Measurements from ENCODE around the gene CHRM2.
"Not testable (repeated sequence)": the region's sequence is repeated elsewhere in the genome, so short reads cannot be mapped to it uniquely, and the experiment has no call there.

CHRM2 gene

GRCh38 chr7:136868496-136869000 is at the start of gene CHRM2:
Gene CHRM2, plus strand, starts transcription at chr7:136868652. Its CDS starts 146,214 bp downstream, at chr7:137014866.
- no peak for DNase-seq

- DNase-seq = not testable (repeated sequence)
These were observed 37.1 kb upstream of the CHRM2 start for GRCh38 chr7:136831398-136831797.

- no peak for DNase-seq
These were observed 22.5 kb upstream of the CHRM2 start for GRCh38 chr7:136845899-136846465.

DNA sequence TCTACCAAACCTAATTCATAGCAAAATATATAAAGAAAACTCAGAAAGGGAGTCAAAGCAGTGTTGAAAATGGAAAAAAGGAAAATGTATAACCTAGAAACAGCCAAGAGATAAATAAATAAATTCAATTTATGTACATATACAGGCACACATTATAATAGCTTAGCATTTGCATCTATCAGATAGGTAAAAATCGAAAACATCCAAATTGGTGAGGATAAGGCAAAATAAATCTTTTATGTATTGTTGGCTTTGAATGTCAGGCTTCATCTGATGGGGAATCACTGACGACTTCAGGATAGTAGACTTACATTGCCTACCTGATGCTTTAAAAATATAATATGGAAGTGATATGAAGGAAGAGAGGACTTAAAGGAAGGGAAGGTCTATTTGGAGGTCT is 20.6 kb upstream of the CHRM2 start:
- no peak for DNase-seq

DNA sequence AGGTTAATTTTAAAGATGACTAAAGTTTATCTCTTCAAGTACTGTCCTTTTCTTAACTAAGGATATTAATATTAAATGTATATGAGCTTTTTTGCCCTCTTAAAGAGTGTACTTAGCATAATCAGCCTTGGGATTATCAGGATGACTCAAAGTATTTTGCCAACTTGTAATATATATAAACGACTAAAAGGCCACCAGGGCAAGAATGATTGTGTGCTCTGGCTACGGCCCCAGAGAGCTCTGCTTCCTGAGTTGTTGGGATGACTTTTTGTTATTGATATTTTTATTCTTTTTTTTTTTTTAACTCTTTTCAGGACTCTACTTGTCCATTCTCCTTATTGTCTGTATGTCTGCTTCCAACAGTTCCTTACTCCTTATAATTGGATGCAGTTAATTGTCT is 14.8 kb upstream of the CHRM2 start:
- no peak for DNase-seq

DNA sequence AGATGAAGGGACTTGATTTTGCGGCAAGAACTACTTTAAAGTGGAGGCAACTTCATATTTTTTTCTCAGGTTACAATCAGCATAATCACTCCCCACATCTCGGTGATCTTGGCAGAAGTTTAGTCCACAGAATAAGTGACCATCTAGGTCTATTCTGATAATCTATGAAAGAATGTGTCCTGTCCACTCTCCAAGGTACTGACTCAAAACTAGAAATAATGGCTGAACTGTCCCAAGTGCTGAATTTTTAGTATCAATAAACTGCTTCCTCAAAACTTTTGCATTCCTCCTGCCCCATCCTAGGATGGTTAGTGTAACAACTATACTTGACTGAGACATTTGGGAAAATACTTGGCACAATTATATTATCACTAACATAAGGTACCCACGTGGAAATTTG is 10.9 kb upstream of the CHRM2 start:
- DNase-seq = no peak

GRCh38 chr7:136859803-136860202 is 8.6 kb upstream of the CHRM2 start:
- no peak for DNase-seq

- DNase-seq = no peak
These were observed 3.2 kb upstream of the CHRM2 start for GRCh38 chr7:136865236-136865635.

DNA sequence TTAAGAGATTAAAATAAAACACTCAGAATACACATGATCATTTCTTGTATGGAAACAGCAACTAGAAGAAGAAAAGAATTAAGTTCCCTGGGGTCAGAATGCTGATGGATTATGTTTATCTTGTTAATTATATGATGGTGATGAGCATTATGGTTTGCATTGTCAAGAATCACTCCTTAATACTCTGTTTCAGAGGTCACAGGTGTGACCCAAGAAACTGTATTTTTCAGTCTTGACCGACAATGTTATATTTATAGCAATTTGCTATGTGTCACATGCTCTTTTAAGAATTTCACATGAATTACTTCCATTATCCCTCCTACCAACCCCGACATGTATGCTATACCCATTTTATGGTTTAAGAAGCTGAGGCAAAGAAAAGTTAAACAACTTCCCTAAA is 2.7 kb upstream of the CHRM2 start:
- DNase-seq = no peak

- no peak for DNase-seq
These were observed 829 bp downstream of the CHRM2 start for GRCh38 chr7:136869001-136869961.

- DNase-seq = no peak
These were observed 1.8 kb downstream of the CHRM2 start for GRCh38 chr7:136869991-136870865.

DNA sequence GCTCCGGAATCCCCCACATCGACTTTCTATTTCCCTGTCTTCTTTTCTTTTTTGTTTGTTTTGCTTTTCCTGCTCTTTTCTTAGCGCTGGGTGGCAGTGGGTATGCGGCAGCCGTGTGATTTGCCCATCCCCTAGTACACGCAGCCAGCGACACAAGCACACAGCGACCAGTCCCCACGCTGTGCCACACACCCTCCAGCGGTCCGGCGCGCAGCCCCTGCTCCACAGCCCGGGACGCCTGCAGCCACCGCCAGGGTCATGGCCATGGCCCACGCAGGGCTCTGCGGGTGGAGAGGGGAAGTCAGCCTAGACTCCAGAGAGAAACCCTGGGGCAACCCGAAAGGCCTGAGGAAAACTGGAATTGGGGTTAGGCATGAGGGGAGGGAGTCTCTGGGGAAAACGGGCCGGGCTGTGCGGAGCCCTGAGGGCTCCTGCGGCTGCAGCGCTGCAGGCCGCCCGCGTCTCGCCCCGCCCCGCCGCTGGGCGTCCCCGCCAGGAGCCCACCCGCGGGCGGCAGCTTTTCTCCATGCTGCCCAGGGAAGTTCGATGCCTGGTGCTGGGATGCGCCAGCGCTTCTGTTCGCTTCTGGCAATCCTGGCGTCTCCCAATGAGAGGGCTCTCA is 2.5 kb downstream of the CHRM2 start:
- DNase-seq = no peak

DNA sequence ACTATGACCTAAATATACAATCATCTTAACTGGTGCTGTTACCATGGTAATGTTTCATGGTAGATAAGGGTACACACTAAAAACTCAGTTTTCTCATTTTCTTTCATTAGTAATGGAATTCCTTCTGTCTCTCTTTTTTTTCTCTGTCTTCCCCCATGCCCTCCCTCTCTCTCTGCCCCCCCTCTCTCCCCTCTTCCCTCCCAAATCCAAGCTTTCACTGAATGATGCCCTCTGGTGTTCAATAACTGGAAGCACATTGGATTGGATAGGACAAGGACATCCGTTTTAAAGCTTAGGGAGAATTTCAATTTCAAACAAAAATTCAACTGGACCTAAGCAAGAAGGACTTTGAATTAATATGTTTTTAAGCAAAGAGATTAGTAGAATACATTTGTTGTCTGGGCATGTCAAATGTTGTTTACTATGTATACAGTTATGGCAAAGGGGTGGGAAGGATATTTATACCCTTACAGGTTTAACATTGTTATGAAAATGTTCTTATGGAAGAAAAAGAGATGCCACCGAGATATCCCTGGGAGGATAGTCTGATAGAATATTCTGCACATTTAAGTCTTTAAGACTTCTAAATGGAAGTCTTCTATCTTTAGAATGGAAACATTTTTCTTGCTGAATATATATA is 6.1 kb downstream of the CHRM2 start:
- no peak for DNase-seq

DNA sequence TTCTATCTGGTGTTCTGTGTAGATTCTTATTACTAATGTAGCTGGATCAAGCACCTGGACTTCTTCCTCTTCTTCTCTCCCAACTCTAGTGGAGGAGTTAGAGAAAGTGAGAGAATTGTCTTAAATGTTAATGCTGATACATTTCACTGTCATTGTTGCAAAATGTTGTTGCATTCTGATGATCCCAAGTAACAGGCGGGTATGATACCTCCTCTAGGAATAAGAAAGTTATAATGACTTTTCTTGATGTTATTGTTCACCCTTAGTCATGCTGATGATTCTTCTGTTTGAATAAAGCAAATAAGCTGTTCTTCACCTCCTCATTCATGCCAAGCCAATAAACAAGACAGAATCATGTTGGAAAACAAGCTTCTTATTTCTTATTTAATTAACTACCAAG is 9.1 kb downstream of the CHRM2 start:
- DNase-seq = no peak

DNA sequence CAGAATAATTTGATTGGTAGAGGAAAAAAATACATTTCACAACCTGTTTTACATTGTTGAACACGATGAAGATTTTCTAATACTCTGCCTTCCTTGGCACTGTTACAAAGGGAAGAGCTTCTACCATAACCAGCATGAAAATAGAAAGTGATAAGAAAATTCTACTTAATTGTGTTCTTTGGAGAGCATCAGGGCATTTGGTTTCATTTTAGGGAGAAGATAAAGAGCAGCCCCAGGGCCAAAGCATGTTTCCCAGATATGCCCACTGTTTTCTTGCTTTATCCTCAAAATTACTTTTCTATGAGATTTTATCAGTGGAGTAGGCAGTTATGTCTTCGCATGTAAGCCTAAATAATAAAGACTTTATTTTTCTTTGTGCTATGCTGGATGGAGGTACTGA is 9.5 kb downstream of the CHRM2 start:
- DNase-seq = no peak

GRCh38 chr7:136878878-136879277 is 10.4 kb downstream of the CHRM2 start:
- no peak for DNase-seq

GRCh38 chr7:136883046-136883445 is 14.6 kb downstream of the CHRM2 start:
- DNase-seq = no peak

GRCh38 chr7:136884492-136884891 is 16.0 kb downstream of the CHRM2 start:
- no peak for DNase-seq

GRCh38 chr7:136887317-136887716 is 18.9 kb downstream of the CHRM2 start:
- no peak for DNase-seq

DNA sequence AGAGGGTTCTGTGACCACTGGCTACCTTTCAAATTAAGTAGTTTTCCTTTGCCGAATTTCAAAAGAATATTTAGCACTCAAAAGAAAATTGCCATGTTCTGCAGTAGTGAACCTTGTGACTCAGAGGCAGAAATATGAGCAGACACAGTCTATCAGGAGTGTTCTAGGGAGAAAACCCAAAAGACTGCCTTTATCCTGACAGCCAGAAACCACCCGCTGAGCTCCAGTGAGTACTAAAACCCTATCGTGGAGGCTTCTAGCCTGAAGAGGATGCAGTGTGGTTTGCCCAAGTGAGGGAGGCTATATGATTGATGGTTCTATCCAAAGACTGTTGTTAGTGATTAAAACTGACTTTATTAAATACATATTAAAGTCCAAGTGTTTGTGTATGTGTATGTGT is 21.9 kb downstream of the CHRM2 start:
- no peak for DNase-seq

DNA sequence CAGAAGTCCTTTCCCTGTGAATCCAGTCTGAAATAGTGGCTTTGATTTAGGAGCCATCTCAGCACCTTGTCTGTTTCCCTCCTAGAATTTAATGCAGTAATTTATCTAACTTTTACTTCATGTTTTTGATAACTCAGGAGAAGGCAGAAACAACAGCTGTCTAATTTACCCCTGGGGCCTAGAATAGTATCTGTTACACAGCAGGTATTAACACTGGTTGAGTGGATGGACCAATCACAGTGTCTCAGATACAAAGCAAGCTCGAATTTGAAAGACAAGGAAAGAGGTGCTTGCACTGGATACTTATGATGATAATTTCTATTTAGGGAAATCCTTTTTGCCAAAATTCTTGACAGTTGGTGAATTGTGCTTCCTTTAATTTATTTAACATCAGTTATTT is 23.4 kb downstream of the CHRM2 start:
- no peak for DNase-seq

GRCh38 chr7:136894789-136895188 is 26.3 kb downstream of the CHRM2 start:
- no peak for DNase-seq

Data from CD4-positive, alpha-beta T cell treated with Interferon gamma for 1 hour (primary cell).